ENCODE measurements around the gene BCL2. TPM values are rescaled to one million over a fixed set of nuclear protein-coding genes. Genes with fewer than 3 reads are reported as not detected.

BCL2 gene
- total RNA-seq, 2 experiments from 2014 or later: 1.4 to 2.5 TPM

GRCh38 chr18:63336366-63337099, 17.0 kb upstream of the BCL2 start:
- H3K9me3 ChIP-seq (ENCODE audit: low read length): no peaks in the 10 kb centered on the region
- no peak for DNase-seq (ENCODE audit: low spot score)
- CTCF ChIA-PET (ENCODE audit: unreplicated experiment): no interaction called here
- H2AFZ ChIP-seq (ENCODE audit: low read length): no peak overlapping the region
- H3K4me3 ChIP-seq (ENCODE audit: low read depth, low read length, poor library complexity, severe bottlenecking): no peak overlapping the region
- no peak for TF ChIP-seq CTCF (conservative IDR thresholded peaks at IDR 0.05; ENCODE audit: low read length)
- no peak for TF ChIP-seq EZH2phosphoT487 (IDR thresholded peaks at IDR 0.05; ENCODE audit: borderline replicate concordance, low read depth, low read length)
- H4K20me1 ChIP-seq (ENCODE audit: insufficient read depth, low read length): no peaks in the 10 kb centered on the region
- intact Hi-C loops (cut with micrococcal nuclease; ENCODE audit: unreplicated experiment): no loop called here
- no peak overlapping the region for H3K4me2 ChIP-seq (ENCODE audit: low read length)
- H3K27ac ChIP-seq (ENCODE audit: low read depth, low read length, poor library complexity, severe bottlenecking): no peak overlapping the region
- POLR2A ChIA-PET: no interaction called here
- H3K9me2 ChIP-seq (ENCODE audit: insufficient read depth, low read length): no peaks in the 10 kb centered on the region
- no peaks in the 10 kb centered on the region for H3K4me1 ChIP-seq (ENCODE audit: insufficient read depth, low read length, poor library complexity, severe bottlenecking)
- no peaks in the 10 kb centered on the region; the same call in 1 of the 2 replicates for H3K36me3 ChIP-seq (ENCODE audit: insufficient read depth, low read length)
- H3K79me2 ChIP-seq (ENCODE audit: insufficient read depth, low read depth, low read length): no peaks in the 10 kb centered on the region
- BruUV-seq (replicated peaks): no TSS peak

- ChIA-PET CTCF (ENCODE audit: unreplicated experiment) (no interaction called here), POLR2A (interaction anchor here (0.7 kb wide), 1 partner anchor 221 kb away, joined by 3 read pairs; no protein-coding TSS in a partner anchor)
- H3K9me2 ChIP-seq (ENCODE audit: insufficient read depth, low read length): no peaks in the 10 kb centered on the region
- no peak overlapping the region for H3K27ac ChIP-seq (ENCODE audit: low read depth, low read length, poor library complexity, severe bottlenecking)
- no TSS peak for BruUV-seq (replicated peaks)
- H3K4me3 ChIP-seq (ENCODE audit: low read depth, low read length, poor library complexity, severe bottlenecking): no peak overlapping the region
- no peaks in the 10 kb centered on the region for H3K36me3 ChIP-seq (ENCODE audit: insufficient read depth, low read length)
- H4K20me1 ChIP-seq (ENCODE audit: insufficient read depth, low read length): no peaks in the 10 kb centered on the region
- no peaks in the 10 kb centered on the region for H3K79me2 ChIP-seq (ENCODE audit: insufficient read depth, low read depth, low read length)
- TF ChIP-seq CTCF (conservative IDR thresholded peaks at IDR 0.05; ENCODE audit: low read length) (no peak), EZH2phosphoT487 (IDR thresholded peaks at IDR 0.05; ENCODE audit: borderline replicate concordance, low read depth, low read length) (no peak)
- H2AFZ ChIP-seq (ENCODE audit: low read length): no peak overlapping the region
- intact Hi-C loops (cut with micrococcal nuclease; ENCODE audit: unreplicated experiment): no loop called here
- H3K4me1 ChIP-seq (ENCODE audit: insufficient read depth, low read length, poor library complexity, severe bottlenecking): no peaks in the 10 kb centered on the region
- no peak overlapping the region for H3K4me2 ChIP-seq (ENCODE audit: low read length)
- no peaks in the 10 kb centered on the region for H3K9me3 ChIP-seq (ENCODE audit: low read length)
- DNase-seq (ENCODE audit: low spot score): no peak
Observed at GRCh38 chr18:63331105-63331504, 11.5 kb upstream of the BCL2 start.

GRCh38 chr18:63329431-63330145, 10.0 kb upstream of the BCL2 start:
- CTCF ChIA-PET (ENCODE audit: unreplicated experiment): no interaction called here
- no peaks in the 10 kb centered on the region for H3K9me3 ChIP-seq (ENCODE audit: low read length)
- POLR2A ChIA-PET: no interaction called here
- H3K4me2 ChIP-seq (ENCODE audit: low read length): no peak overlapping the region
- no peaks in the 10 kb centered on the region for H4K20me1 ChIP-seq (ENCODE audit: insufficient read depth, low read length)
- intact Hi-C loops (cut with micrococcal nuclease; ENCODE audit: unreplicated experiment): no loop called here
- TF ChIP-seq CTCF (conservative IDR thresholded peaks at IDR 0.05; ENCODE audit: low read length) (no peak), EZH2phosphoT487 (IDR thresholded peaks at IDR 0.05; ENCODE audit: borderline replicate concordance, low read depth, low read length) (no peak)
- H3K4me3 ChIP-seq (ENCODE audit: low read depth, low read length, poor library complexity, severe bottlenecking): no peak overlapping the region
- H3K27ac ChIP-seq (ENCODE audit: low read depth, low read length, poor library complexity, severe bottlenecking): no peak overlapping the region
- BruUV-seq (replicated peaks): no TSS peak
- H3K79me2 ChIP-seq (ENCODE audit: insufficient read depth, low read depth, low read length): no peaks in the 10 kb centered on the region
- no peaks in the 10 kb centered on the region for H3K9me2 ChIP-seq (ENCODE audit: insufficient read depth, low read length)
- no peaks in the 10 kb centered on the region for H3K4me1 ChIP-seq (ENCODE audit: insufficient read depth, low read length, poor library complexity, severe bottlenecking)
- no peaks in the 10 kb centered on the region for H3K36me3 ChIP-seq (ENCODE audit: insufficient read depth, low read length)
- no peak for DNase-seq (ENCODE audit: low spot score)
- H2AFZ ChIP-seq (ENCODE audit: low read length): no peak overlapping the region
